DND-41 (cell line): Measurements from ENCODE around the gene MGAT5.

ENCODE experiments used
- ATAC-seq: fragments of 200-7000 bp; cut with Tn5 transposase; 3 replicates; pipeline ENCODE4 v1.9.1; 2021; ENCODE audit warnings: low read depth; ENCODE audit not compliant: insufficient read depth
- DNase-seq: peaks from one replicate; pipeline ENCODE4 v3.0.0-alpha.2; 2020
- H2AFZ ChIP-seq: 2 replicates; pipeline ENCODE4 v1.6.0; 2012; ENCODE audit warnings: low read depth, low read length
- H3K27ac ChIP-seq: 2 replicates; pipeline ENCODE4 v1.5.1; 2012; ENCODE audit warnings: low read length, inconsistent platforms
- H3K27me3 ChIP-seq: fragments of 200-600 bp; sonication (generic); 2 replicates; pipeline ENCODE4 v1.6.0; 2012; ENCODE audit warnings: low read length, mild to moderate bottlenecking, inconsistent platforms; ENCODE audit not compliant: insufficient read depth, poor library complexity
- H3K36me3 ChIP-seq: 2 replicates; pipeline ENCODE4 v1.5.1; 2012; ENCODE audit warnings: low read length, inconsistent platforms; ENCODE audit not compliant: insufficient read depth
- H3K4me1 ChIP-seq: 2 replicates; pipeline ENCODE4 v1.5.1; 2012; ENCODE audit warnings: mild to moderate bottlenecking, low read length; ENCODE audit not compliant: insufficient read depth
- H3K4me2 ChIP-seq: 2 replicates; pipeline ENCODE4 v1.6.0; 2012; ENCODE audit warnings: mild to moderate bottlenecking, moderate library complexity, low read length, inconsistent platforms; ENCODE audit not compliant: insufficient read depth
- H3K4me3 ChIP-seq, 2 experiments: fragments of 200-600 bp in 1 of 2; shearing (Covaris generic) in 1 of 2; 2 replicates each; pipeline ENCODE4 v1.5.1; 2012 to 2016; ENCODE audit warnings: inconsistent platforms in 2 of 2, low read length in 2 of 2, mild to moderate bottlenecking in 2 of 2, low read depth in 1 of 2, moderate library complexity in 1 of 2
- H3K79me2 ChIP-seq: 2 replicates; pipeline ENCODE4 v1.6.0; 2012; ENCODE audit warnings: low read length, inconsistent platforms; ENCODE audit not compliant: insufficient read depth
- H3K9ac ChIP-seq: 2 replicates; pipeline ENCODE4 v1.6.0; 2012; ENCODE audit warnings: low read depth, mild to moderate bottlenecking, inconsistent platforms, low read length, moderate library complexity
- H3K9me3 ChIP-seq: 2 replicates; pipeline ENCODE4 v1.5.1; 2012; ENCODE audit warnings: low read length, moderate library complexity, mild to moderate bottlenecking, inconsistent platforms; ENCODE audit not compliant: insufficient read depth, severe bottlenecking
- H4K20me1 ChIP-seq: 2 replicates; pipeline ENCODE4 v1.6.0; 2012; ENCODE audit warnings: low read length; ENCODE audit not compliant: insufficient read depth
- CTCF ChIP-seq: IDR thresholded peaks from 2 replicates; pipeline ENCODE4 v1.5.1; 2012; ENCODE audit warnings: borderline replicate concordance, low read length, moderate library complexity, mild to moderate bottlenecking; ENCODE audit not compliant: poor library complexity, severe bottlenecking; ENCODE audit errors: extremely low read depth
- EZH2 ChIP-seq: IDR thresholded peaks from 3 replicates; pipeline ENCODE4 v1.6.1; 2012; ENCODE audit warnings: borderline replicate concordance, low read depth, mild to moderate bottlenecking, moderate library complexity, low read length, inconsistent platforms; ENCODE audit not compliant: severe bottlenecking

Gene MGAT5

GRCh38 chr2:134301099-134301927, 47.4 kb downstream of the MGAT5 start:
- H3K9ac ChIP-seq, result no peak overlapping the region
- H3K4me2 ChIP-seq, result no peak overlapping the region
- H2AFZ ChIP-seq, result no peak overlapping the region
- no peaks in the 10 kb centered on the region for H3K79me2 ChIP-seq
- no peaks in the 10 kb centered on the region for H3K9me3 ChIP-seq
- ATAC-seq (no peak), DNase-seq (no peak)
- H3K4me3 ChIP-seq, result no peak overlapping the region
- H3K4me1 ChIP-seq, result no peaks in the 10 kb centered on the region
- H3K36me3 ChIP-seq, result 0 out of 2 replicates have a peak, but pooled peaks cover 3% of the 10 kb centered on the region
- H4K20me1 ChIP-seq, result no peaks in the 10 kb centered on the region
- H3K27me3 ChIP-seq, result no peaks in the 10 kb centered on the region
- TF ChIP-seq CTCF, result no peak
- no peak for TF ChIP-seq EZH2
- no peak overlapping the region for H3K27ac ChIP-seq

- no peak overlapping the region for H3K9ac ChIP-seq
These were observed 48.0 kb downstream of the MGAT5 start for GRCh38 chr2:134301928-134302260.

GRCh38 chr2:134304394-134305108, 50.7 kb downstream of the MGAT5 start:
- Histone ChIP-seq H3K4me2 (no peak overlapping the region), H3K36me3 (0 out of 2 replicates have a peak, but pooled peaks cover 2% of the 10 kb centered on the region), H3K9ac (no peak overlapping the region), H2AFZ (no peak overlapping the region), H3K79me2 (peaks cover 5% of the 10 kb centered on the region), H3K4me1 (no peaks in the 10 kb centered on the region), H4K20me1 (no peaks in the 10 kb centered on the region), H3K9me3 (no peaks in the 10 kb centered on the region), H3K27me3 (no peaks in the 10 kb centered on the region), H3K4me3 (no peak overlapping the region), H3K27ac (no peak overlapping the region)
- DNase-seq, result no peak
- no peak for TF ChIP-seq EZH2
- no peak for ATAC-seq

More at GRCh38 chr2:134301928-134302260, 48.0 kb downstream of the MGAT5 start:
- no peak overlapping the region for H3K4me3 ChIP-seq
- H3K9me3 ChIP-seq, result no peaks in the 10 kb centered on the region
- H3K79me2 ChIP-seq, result no peaks in the 10 kb centered on the region
- ATAC-seq (no peak), DNase-seq (no peak)
- no peaks in the 10 kb centered on the region for H3K4me1 ChIP-seq
- no peak overlapping the region for H2AFZ ChIP-seq
- H3K27ac ChIP-seq, result no peak overlapping the region
- TF ChIP-seq CTCF, result no peak
- H3K4me2 ChIP-seq, result no peak overlapping the region
- H3K36me3 ChIP-seq, result 0 out of 2 replicates have a peak, but pooled peaks cover 3% of the 10 kb centered on the region
- H3K27me3 ChIP-seq, result no peaks in the 10 kb centered on the region
- H4K20me1 ChIP-seq, result no peaks in the 10 kb centered on the region

- Histone ChIP-seq H2AFZ (no peak overlapping the region), H3K4me3 (no peak overlapping the region), H3K79me2 (peaks cover 6% of the 10 kb centered on the region), H3K4me1 (no peaks in the 10 kb centered on the region), H3K36me3 (0 out of 2 replicates have a peak, but pooled peaks cover 2% of the 10 kb centered on the region), H3K27me3 (no peaks in the 10 kb centered on the region), H4K20me1 (no peaks in the 10 kb centered on the region), H3K9me3 (no peaks in the 10 kb centered on the region), H3K27ac (no peak overlapping the region), H3K9ac (no peak overlapping the region), H3K4me2 (no peak overlapping the region)
- DNase-seq, result no peak
- TF ChIP-seq CTCF (no peak), EZH2 (no peak)
- no peak for ATAC-seq
These were observed 51.2 kb downstream of the MGAT5 start for GRCh38 chr2:134305109-134305491.
